ENCODE results near the gene P2RY14.
"Not testable (repeated sequence)": the region's sequence is repeated elsewhere in the genome, so short reads cannot be mapped to it uniquely, and the experiment has no call there.

P2RY14 gene

DNA sequence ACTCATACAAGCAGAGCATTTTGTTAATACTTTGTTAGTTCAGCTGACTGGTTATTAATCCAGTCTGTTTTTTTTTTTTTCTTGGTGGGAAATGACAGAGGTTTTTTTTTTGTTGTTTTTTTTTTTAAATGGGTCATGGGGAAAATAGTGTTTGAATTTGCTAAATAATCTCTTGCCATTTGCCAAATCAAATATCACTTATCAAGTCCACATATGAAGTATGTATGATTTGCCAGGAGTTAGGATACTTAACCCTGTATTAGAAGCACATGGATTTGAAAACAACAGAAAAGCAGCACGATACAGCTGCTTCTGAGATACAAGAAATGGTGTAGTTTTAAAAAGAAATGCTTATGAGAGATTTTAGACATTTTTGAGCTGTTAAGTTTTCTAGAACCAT is 21.6 kb downstream of the P2RY14 start:
- DNase-seq: no peak

- no peak for DNase-seq
Measured at GRCh38 chr3:151248772-151249337, 29.5 kb downstream of the P2RY14 start.

GRCh38 chr3:151242006-151242405 is 36.3 kb downstream of the P2RY14 start:
- not testable (repeated sequence) for DNase-seq

DNA sequence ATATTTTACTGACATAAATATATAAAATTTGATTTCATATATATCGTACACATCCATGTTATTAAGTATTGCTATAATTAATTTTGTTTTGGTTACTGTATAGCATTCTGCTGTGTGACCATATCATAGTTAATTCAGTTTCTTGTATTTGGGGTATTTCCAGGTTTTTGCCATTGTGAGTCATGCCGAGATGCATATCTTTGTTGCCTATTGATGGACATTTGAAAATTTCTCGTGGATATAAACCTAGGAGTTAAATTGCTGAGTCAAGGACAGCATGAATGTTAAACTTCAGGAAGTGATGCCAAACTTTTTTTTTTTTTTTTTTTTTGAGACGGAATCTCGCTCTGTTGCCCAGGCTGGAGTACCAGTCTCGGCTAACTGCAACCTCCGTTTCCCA is 41.6 kb downstream of the P2RY14 start:
- DNase-seq: no peak

DNA sequence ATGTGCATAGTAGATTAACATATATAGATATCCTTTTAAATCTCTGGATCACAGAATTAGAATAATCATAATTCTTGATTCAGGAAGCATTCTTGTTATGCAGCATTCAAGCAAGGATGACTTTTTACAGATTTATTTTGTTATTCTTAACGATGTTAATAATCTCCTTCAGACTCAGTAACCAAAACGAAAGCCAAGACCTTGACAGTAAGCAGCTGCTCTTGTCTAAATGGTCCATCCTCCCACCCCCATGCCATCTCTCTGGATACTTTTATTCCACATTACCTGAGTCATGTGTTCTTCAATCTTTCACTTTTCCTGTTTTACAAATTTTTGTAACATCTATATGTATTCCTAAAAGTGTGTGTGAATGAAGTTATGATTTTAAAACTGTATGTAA is 42.0 kb downstream of the P2RY14 start:
- no peak for DNase-seq

GRCh38 chr3:151234825-151235224 is 43.5 kb downstream of the P2RY14 start:
- DNase-seq: no peak

DNA sequence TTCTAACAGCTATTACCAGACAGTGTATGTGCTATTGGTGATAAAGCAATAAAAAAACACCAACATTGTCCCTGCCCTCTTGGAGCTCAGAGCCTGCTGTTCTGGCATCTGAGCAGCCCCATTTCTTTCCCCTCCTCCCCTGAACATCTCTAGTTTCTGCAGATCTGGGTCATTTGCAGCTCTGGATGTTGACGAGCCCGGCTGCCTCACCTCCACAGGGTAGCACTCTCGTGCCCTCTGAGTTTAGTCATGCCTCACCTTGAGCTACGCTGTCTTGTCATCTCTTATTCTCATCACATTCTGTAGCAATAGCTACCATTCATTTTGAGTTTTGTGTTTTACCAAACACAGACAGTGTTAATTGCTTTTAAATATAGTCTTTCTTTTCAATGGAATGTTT is 45.4 kb downstream of the P2RY14 start:
- no peak for DNase-seq

GRCh38 chr3:151232403-151232802 is 45.9 kb downstream of the P2RY14 start:
- not testable (repeated sequence) for DNase-seq

DNA sequence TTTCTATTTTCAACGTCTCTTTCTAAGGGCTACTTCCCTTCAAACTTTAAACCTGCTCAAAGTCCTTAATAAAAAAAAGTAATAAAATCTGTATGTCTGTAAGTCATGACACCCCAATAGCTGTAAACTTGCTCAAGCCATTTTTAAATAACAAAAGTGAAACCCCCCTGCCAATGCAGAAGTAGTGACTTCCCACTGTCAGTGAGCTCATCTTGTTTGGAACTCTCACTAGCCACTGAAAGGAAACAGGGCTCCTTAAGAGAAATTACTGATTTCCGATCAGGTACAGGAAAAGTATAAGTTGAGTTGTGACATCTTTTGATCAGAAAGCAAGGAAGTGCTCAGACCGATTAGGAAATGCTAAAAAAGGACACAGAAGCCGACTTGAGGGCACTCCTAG is 47.7 kb downstream of the P2RY14 start:
- no peak for DNase-seq

DNA sequence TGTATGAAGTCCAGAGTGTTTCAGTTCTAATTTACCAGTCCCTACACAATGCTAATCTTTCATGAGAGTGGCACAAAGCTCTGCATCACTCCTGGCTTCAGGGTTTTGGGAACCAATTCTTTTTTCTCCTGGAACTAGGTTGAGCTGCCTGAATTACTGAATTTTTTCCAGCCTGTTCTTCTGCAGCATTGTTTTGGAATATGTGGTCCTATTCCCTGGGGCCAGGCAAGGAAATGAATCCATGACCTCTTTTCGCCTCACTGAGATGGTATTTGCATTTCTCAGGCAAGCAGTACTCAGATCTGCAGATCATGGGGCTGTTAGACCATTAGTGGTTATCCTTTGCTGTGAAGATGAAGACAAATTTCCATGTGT is 49.7 kb downstream of the P2RY14 start:
- no peak for DNase-seq

GRCh38 chr3:151227807-151228665 is 50.3 kb downstream of the P2RY14 start:
- DNase-seq: peak; percentile 41

GRCh38 chr3:151227266-151227806 is 51.0 kb downstream of the P2RY14 start:
- DNase-seq: no peak

DNA sequence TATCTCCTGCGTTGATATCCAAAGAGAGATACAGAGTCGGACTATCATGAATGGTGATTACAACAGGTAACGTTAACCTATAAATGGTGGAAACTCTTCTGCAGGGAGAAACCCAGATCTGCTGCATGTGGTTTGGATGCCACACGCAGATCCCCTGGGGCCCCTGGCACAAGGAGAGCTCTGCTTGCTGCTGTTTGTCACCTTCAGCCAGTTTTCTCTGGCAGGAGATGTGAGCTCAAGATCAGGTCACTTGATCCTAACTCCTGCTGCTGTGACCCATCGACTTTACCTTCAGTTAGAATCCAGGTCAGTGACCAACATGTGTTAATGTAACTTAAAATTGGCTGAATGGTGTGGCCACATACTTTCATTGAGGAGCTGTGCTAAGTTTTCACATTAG is 51.5 kb downstream of the P2RY14 start:
- DNase-seq: no peak

- DNase-seq: peak; percentile 90
Measured at GRCh38 chr3:151226088-151226563, 52.2 kb downstream of the P2RY14 start.

GRCh38 chr3:151225040-151225975 is 53.0 kb downstream of the P2RY14 start:
- no peak for DNase-seq

GRCh38 chr3:151224268-151224866 is 54.0 kb downstream of the P2RY14 start:
- DNase-seq: no peak

DNA sequence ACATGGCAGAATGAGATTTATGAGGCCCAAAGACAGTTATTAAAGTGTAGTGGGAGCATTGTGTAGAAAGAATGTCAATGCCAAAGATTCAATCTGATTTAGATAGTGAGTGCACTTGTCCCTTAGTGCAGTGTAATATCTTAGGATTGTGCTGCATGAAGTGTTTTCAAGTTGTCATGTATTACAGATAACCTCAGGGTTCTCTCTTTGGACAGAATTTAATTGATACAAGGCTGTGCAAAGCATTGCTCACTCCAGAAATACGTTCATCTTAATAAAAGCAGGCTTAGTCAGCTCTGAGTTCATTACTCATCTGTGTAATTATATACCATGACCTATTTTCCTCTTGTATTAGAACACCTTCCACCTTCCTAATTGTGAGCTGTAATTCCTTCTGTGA is 59.3 kb downstream of the P2RY14 start:
- peak; percentile 79 for DNase-seq

GRCh38 chr3:151218136-151218535 is 60.2 kb downstream of the P2RY14 start:
- no peak for DNase-seq

DNA sequence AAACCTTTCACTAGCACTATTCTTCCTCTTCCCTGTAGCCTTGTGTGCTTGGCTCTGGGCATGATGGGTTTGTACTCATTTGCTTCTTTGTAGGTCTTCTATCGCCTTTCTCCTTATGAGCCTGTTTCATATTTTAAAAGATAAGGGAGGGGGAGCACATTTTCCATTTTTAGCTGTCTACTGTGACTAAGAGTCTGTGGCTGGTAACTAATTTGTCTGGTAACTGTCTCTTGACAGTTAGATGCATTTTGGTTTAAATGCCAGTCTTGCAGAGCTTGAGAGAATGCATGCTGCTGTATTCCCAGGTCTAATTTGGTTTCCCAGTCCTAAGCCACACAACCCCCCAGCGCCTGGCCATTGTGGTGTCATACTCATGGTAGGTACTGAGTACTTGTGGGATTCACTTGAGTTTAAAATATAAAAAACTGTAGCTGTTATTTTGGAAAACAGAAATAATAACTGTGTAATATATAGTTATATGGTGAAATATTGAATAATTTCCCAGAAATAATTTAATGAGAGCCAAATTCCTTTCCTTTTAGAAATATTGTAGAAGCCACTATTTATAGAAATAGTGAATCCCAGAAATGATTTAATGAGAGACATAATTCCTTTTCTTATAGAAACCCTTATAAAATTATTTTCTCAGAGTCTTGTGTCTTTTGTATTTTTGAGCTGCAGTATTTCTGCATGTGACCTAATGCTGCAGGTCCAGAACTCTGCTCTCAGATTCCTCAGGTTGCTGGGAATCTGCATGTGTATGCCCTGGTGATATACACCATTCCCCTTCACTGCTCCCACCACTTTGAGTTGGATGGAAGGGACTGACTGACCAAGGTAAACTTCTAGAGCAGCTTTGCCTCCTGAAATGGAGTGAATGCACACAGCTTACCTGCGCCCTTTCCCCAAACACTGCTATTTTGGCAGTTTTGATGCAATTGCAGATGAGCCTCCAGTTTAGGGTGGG is 61.4 kb downstream of the P2RY14 start:
- DNase-seq: no peak

- DNase-seq: no peak
Measured at GRCh38 chr3:151214459-151214858, 63.9 kb downstream of the P2RY14 start.

GRCh38 chr3:151213881-151214280 is 64.5 kb downstream of the P2RY14 start:
- DNase-seq: peak; percentile 34
